ENCODE results near the gene CFAP74.

The CFAP74 gene

DNA sequence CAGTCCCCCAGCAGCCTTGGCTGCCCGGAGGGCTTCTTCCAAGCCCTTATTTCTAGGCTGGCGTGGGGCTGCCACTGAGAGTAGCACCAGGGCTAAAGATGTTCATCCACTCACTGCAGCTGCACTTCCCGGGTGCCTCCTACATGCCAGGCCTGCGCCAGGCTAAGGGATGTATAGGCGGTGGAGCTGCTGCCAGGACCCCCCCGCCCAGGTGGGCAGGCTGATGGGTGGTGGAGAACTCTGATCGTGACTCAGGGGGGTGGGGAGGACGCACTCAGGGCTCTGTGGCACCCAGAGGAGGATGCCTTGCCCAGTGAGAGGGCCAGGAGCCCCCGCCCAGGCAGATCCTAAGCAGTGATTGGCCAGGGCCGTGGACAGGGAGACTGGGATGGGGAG lies 34.1 kb downstream of the CFAP74 start:
- no peak for DNase-seq

GRCh38 chr1:1968767-1969504 lies 34.6 kb downstream of the CFAP74 start:
- no peak for DNase-seq

- DNase-seq, result no peak
Observed at GRCh38 chr1:1967879-1968278, 35.7 kb downstream of the CFAP74 start.

DNA sequence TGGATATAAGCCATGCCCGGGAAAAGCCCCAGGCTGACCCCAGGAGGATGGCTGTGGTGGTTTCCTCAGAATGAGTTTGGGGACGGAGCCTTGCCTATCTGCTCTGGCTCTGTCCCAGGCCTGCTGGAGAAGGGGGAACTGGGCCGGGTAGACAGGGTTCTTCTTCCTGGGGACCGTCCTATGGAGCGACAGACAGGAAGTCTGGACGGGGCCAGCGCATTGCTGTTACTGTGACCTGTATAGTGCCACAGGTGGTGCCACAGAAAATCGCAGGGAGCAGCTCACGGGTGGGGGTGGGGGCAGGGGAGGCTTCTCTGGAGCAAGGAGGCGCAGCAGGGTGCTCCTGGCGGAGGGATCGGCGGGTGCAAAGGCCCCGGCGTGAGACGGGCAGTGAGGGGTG lies 36.4 kb downstream of the CFAP74 start:
- DNase-seq, result no peak

- no peak for DNase-seq
Observed at GRCh38 chr1:1966071-1966740, 37.4 kb downstream of the CFAP74 start.

GRCh38 chr1:1965546-1965945 lies 38.0 kb downstream of the CFAP74 start:
- no peak for DNase-seq

- DNase-seq, result no peak
Observed at GRCh38 chr1:1964811-1965210, 38.8 kb downstream of the CFAP74 start.

DNA sequence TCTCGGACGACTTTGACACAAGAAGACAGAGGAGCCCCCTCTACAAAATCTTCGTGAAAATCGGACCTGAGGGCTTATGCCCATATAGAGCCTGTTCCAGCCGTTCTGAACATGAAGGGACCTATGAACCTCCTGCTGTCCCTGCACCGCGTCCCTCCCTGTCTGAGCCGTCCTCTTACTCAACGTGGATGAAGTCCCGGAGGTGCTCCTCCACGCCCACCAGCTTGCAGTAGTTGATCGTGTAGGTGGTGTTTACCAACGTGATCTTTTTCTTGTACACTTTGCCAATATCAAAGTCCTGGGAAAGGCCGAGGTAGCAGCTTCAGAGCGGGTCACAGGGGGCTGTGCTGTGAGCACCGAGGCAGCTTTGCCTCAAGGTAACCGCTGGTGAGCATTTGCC lies 40.0 kb downstream of the CFAP74 start:
- DNase-seq, result no peak

DNA sequence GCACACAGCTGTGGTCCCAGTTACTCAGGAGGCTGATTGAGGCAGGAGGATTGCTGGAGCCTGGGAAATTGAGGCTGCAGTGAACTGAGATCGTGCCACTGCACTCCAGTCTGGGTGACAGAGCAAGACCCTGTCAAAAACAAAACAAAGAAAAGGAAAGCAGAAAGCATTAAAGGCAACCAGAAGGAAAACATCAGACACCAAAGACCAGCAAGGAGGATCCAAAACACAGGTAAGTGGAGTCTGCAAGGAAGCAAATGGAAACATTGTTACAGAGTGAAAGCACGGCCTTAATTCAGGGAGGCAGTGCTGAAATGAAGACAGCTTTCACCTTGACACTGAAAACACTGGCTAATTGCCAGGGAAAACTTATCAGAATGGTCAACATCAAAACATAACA lies 40.8 kb downstream of the CFAP74 start:
- DNase-seq, result no peak

GRCh38 chr1:1960480-1961196 lies 42.9 kb downstream of the CFAP74 start:
- no peak for DNase-seq

- peak; percentile 67 for DNase-seq
Observed at GRCh38 chr1:1959840-1960479, 43.6 kb downstream of the CFAP74 start.

DNA sequence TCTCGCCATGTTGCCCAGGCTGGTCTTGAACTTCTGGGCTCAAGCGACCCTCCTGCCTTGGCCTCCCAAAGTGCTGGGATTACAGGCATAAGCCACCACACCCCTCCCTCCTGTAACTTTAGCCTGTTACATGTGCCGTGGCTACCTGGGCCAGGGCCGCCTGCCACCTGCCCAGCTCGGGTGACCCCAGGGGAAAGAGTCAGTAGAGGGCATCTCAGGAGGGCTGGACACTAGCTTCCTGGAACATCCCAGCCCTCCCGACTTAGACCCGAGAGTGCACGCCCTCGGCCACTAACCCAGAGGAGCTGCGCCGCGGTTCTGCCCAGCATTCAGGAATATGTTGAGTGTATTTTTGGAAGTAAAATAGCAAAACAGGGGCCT lies 44.1 kb downstream of the CFAP74 start:
- no peak for DNase-seq

GRCh38 chr1:1958071-1958541 lies 45.5 kb downstream of the CFAP74 start:
- no peak for DNase-seq

- no peak for DNase-seq
Observed at GRCh38 chr1:1957533-1957961, 46.0 kb downstream of the CFAP74 start.

DNA sequence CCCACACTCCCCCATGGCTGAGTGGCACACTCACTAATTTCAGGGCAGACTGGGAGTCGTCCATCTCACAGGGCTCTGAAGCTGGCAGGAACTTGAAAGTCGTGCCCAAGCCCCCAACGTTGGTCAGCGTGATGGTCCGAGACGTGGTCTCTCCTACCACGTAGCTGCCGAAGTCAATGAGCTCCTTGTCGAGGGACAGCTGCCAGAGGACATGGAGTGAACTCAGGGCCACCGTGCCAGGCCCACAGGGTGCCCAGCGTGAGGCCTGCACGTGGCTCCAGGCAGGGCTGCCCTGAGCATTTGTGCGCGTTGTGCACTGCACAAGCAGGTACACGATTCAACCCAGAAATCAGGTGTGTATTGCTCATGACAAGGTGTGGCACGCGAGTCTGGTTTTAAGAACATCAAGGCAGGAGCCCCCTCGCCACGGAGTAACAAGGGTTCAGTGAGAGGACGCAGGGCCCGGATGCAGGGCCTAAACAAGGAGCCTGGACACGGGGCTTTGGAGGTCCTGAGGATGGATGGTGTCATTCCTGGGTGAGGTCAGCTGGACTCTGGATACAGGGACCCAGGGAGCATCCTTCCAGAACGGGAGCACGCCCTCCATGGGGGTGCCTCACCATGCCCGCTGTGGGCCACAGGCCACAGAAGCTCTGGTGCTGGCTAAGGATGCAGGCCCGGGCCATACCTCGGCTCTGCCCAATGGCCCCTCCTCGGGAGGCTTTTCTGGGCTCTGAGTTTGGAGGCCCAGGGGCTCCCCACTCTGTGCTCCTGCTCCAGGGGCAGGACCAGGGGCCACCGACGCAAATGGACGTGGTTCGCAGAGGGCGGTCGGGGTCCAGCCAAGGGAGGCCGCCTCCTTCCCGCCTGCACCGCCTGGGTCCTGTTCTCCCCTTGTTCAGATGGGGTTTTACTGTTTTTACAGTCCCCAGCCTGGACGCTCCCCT lies 46.7 kb downstream of the CFAP74 start:
- no peak for DNase-seq

DNA sequence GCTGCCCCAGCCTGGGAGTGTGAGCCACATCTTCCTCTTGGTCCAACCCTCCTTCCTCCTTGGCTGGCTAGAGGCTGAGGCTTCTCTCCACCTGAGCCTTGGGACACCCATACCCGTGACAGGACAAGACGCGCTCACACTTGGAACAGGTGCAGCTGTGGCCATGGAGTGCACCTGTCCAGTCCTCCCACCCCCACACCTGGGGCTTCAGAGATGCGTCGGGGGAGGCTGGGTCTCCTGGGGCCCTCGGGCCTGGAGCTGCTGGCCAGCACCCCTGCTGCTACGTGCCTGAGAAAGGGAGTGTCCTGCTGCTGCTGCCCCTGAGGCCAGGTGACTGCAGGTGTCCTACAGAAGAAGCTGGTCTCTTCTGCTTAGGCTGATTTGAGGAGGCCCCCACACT lies 47.5 kb downstream of the CFAP74 start:
- no peak for DNase-seq

- DNase-seq, result no peak
Observed at GRCh38 chr1:1955621-1956094, 47.9 kb downstream of the CFAP74 start.

DNA sequence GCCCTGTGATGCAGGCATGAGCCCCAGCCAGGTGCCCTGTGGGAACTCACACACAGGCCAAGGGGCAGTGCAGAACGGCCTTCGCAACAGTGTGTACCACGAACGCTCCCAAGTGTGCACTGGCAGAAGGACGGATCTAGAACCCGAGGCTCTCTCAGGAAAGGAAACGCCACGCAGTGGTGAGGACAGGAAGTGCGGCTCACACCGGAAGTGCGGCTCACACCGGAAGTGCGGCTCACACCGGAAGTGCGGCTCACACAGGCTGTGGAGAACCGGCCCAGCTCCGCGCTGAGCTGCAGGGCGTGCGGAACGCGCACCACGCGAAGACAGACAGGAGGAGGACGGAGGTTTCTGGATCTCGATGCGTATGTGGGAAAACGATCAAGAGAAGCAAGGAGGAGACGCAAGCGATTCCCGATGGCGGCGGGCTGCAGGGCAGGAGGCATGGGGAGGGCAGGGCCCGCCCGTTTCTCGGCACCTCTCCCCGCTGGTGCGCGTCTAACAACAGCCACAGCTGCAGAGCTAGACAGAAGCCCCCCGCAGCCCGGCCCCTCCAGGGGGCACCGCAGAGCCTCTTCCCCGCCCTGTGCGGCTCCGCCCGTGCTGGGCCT lies 48.6 kb downstream of the CFAP74 start:
- no peak for DNase-seq

GRCh38 chr1:1954015-1954414 lies 49.6 kb downstream of the CFAP74 start:
- no peak for DNase-seq

DNA sequence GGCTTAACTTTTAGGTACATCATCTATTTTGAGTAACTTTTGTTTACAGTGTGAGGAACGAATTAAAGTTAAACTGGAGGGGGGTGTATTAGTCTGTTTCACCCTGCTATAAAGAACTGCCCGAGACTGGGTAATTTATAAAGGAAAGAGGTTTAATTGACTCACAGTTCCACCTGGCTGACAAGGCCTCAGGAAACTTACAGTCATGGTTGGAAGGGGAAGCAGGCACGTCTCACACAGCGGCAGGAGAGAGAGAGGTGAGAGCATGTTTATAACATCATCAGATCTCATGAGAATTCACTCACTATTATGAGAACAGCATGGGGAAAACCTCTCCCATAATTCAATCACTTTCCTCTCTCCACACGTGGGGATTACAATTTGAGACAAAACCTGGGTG lies 52.6 kb downstream of the CFAP74 start:
- DNase-seq, result no peak

- DNase-seq, result no peak
Observed at GRCh38 chr1:1948783-1949182, 54.8 kb downstream of the CFAP74 start.

- no peak for DNase-seq
Observed at GRCh38 chr1:1947493-1947892, 56.1 kb downstream of the CFAP74 start.

All from NCI-H2227 treated with DMSO at 0.1 percent for 48 hours (cell line).